ENCODE data around the gene LAMTOR2.
"Not testable (repeated sequence)": the region's sequence is repeated elsewhere in the genome, so short reads cannot be mapped to it uniquely, and the experiment has no call there.

The LAMTOR2 gene

DNA sequence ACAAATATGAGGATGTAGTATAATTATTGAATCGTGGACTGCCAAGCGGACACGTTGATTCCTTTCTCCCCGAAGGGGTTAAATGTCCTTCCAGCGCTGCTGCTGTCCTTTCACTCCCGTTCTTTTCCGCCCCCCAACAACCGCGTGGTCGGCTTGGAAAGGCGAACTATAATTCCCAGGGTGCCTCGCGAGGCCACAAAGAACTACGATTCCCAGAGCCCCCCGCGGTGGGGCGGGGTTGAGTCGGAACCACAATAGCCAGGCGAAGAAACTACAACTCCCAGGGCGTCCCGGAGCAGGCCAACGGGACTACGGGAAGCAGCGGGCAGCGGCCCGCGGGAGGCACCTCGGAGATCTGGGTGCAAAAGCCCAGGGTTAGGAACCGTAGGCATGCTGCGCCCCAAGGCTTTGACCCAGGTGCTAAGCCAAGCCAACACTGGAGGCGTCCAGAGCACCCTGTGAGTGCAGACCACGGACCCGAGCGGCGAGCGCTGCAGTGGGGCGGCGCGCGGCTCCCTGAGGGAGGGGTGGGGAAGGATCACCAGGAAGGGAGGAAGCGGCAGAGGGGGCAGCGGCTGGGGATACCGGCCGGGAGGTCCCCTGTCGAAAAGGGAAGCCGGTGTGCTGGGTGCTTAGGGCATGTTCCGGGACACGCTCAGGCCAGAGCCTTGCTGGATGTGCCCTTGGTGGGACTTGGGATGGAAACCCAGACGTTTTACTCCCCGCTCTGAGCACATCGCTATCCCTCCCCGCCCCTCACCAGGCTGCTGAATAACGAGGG is at the start of gene LAMTOR2:
LAMTOR2 (plus strand) TSS at position 283 of the 781 bp plus-strand sequence; CDS start at position 391, 108 bp downstream.
- peak; percentile 98 for DNase-seq

DNA sequence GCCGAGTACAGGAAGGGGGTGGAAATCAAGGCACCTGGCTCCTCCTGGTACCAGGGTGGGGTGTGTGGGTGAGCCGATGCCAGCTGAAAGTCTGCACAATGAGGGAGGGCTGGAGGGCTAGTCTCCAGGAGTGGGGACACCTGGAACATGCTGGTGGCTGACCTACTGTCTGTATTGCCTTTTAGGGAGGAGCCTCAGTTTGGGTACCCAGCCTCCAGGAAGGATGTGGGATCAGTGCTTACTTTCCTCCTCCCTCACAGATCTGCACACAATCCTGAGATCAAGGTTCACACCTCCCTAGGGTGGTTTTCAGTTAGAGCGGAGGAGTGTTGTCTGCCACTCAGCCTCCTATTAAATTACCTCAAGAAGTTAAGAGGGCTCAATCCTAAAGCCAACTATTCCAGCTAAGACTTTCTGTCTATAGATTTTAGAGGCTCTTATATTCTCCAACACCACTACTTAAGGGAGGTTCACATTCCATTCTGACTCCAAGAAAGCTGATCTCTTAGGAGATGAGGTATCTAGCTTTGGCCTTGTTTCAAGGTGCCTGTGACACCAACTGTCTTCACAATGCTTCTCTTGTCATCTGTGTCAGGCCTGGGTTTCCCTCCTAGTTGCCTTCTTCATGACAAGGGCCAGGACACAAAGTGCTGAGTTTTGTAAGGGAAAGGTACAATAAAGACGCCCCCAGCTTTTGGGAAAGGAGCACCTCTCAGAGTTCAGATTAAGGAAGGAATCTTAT is 49.6 kb upstream of the LAMTOR2 start:
- DNase-seq, result no peak

- no peak for DNase-seq
Measured at GRCh38 chr1:156006666-156007376, 47.8 kb upstream of the LAMTOR2 start.

GRCh38 chr1:156009404-156009803 is 45.2 kb upstream of the LAMTOR2 start:
- no peak for DNase-seq

- no peak for DNase-seq
Measured at GRCh38 chr1:156012051-156012817, 42.3 kb upstream of the LAMTOR2 start.

- no peak for DNase-seq
Measured at GRCh38 chr1:156014829-156015228, 39.8 kb upstream of the LAMTOR2 start.

DNA sequence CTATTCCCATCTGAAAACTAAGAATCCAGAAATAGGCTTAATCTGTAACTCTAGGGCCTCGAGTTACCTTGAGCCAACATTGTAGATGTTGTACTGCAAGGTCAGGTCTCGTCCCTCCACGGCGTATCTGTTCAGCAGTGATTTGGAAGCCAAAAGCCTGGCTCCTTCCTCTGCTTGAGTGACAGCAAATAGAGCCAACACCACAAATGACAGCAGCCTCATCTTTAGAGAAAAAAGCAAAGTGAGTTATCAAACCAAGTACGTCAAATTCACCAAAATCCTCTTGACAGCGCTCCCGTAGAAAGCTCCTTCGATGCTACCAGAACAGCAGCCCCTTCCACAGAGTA is 34.7 kb upstream of the LAMTOR2 start:
- no peak for DNase-seq

- peak; percentile 72 for DNase-seq
Measured at GRCh38 chr1:156020293-156021092, 34.1 kb upstream of the LAMTOR2 start, which contains the start of gene SSR2. Gene SSR2, minus strand, starts transcription at chr1:156020951. Its CDS starts 784 bp downstream, at chr1:156020167.

DNA sequence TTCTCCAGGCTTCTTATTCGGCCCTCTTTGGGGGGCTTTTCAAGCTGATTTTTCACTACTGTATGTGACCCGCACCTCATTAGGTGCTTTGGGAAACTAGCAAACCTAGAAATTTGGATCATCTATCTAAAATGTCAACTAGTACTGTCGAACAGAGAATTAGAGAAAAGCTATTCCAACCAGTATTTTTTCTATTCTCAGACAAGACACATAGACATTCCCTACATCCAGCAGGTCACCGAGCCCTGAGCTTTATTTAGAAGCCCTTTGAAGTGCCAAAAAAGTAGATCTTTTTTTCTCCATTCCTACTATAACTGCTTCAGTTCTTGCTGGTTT is 33.5 kb upstream of the LAMTOR2 start:
- no peak for DNase-seq

- no peak for DNase-seq
Measured at GRCh38 chr1:156021954-156022353, 32.6 kb upstream of the LAMTOR2 start.

DNA sequence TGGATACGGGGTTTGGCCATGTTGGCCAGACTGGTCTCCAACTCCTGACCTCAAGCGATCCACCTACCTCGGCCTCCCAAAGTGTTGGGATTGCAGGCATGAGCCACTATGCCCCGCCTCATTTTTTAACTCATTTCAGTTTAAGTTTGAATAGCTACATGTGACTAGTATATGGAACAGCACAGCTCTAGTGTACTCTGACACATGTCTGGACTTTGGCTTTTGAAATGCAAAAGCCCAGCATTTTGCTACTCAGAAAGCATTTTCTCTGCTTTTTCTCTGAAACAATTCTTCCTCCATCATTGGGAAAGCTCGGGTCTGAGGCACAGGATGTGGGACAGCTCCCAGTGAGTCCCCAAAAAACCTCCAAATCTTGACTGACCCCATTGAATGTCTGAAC is 29.8 kb upstream of the LAMTOR2 start:
- no peak for DNase-seq

- DNase-seq, result no peak
Measured at GRCh38 chr1:156025876-156026275, 28.7 kb upstream of the LAMTOR2 start.

DNA sequence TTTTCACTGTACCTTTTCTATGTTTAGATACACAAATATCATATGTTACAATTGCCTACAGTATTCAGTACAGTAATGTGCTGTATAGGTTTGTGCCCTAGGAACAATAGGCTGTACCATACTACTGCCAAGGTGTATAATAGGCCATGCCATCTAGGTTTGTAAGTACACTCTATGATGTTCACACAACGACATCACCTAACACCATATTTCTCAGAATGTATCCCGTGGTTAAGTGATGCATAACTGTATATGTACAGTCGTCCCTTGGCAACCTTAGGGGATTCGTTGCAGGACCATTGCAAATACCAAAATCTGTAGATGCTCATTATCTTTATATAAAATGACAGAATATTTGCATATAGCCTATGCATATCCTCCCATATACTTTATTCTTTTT is 28.0 kb upstream of the LAMTOR2 start:
- DNase-seq, result no peak

DNA sequence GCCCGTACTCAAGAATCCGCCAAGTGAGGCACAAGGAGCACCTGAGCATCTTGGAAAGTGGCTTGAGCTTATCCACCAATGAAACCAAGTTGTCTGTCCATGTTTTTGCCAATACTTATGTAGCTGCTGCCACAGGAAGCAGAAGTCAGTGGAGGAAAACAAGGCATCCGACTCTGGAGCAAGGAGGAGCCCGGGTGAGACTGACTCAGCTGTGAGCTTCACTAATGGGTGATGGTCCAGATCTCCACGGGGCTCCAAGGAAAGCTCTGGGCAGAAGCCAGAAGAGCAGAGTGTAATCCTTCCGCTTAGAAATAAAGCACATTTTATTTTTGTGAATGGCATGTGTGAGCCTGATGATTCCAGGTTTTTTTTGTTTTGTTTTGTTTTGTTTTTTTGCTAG is 21.6 kb upstream of the LAMTOR2 start:
- DNase-seq, result no peak

- DNase-seq, result not testable (repeated sequence)
Measured at GRCh38 chr1:156034991-156035390, 19.6 kb upstream of the LAMTOR2 start.

DNA sequence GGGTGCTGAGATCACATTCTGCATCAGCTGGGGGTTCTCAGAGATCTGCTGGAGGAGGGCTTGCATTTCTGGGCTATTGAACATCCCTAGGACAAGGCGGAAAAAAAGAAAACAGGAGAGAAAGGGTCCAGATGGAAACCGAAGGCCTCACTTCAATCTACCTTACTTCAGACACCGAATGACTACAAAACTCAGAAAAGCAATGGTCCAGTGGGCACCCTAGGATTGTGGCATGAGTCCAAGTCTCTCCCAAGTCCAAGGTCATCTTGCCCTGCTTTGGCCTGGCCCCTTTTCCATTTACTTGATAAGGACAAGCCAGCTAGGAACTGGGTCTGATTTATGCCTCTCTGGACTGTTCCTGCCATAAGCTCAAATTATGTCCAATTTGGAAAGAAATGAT is 11.8 kb upstream of the LAMTOR2 start:
- no peak for DNase-seq

DNA sequence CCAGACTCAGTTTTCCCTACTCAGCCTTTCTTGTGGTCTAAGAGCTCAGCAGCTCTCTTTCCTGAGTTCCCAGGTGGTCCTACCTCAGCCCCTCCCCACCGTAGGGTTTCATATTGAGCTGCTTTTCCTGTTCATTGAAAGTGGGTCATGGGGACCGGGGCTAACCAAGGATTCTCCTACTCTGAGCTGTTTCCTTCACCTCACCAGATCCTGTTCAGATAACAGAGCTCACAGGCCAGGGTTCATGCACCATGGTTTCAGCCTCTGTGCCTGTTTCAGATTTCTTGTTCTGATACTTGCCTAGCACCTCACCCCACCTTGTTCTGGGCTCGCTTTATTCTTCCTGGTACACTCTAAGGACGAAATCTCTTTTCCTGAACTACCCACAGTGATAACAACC is 9.5 kb upstream of the LAMTOR2 start:
- DNase-seq, result no peak

GRCh38 chr1:156048663-156049258 is 5.8 kb upstream of the LAMTOR2 start:
- DNase-seq, result no peak

GRCh38 chr1:156050376-156050775 is 4.2 kb upstream of the LAMTOR2 start:
- DNase-seq, result no peak

DNA sequence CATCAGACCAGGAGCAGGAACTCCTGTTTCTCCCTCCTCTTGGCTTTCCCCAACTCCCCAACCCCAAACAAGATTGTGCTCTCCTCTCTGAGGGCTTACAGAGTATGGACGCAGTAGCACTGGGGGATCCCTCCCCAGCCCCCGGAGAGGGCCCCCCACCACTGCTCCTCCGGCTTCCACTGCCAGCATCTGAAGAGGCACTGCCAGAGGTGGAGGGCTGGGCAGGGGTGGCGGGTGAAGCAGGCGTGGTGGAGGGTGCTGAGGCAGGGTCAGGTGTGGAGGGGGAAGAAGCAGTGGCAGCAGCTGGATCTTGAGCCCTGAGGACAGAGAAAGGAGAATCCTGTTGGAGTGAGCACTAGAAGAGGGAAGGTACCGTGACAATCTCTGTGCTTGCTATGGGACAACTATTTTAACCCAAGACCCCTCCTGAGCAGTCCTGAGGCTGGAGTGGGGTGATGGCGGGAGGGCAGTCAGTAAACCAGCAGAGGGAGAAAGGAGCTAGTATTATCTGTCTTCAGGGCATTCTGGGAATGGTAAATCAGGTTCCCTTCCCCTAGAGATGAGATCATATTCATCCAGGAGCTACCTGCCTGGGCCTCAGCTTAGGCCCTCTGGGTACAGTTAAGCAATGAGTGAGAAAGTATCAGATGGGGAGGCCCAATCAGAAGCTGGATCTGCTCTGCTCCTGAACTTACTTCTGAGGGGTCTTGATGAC is 3.4 kb upstream of the LAMTOR2 start:
- no peak for DNase-seq
